SK-N-SH treated with all-trans-retinoic acid at 6 μM for 48 hours (cell line): ENCODE data around the gene SLC18A2.

Experiments used
- ATAC-seq: fragments of 200-7000 bp; cut with Tn5 transposase; 3 replicates; pipeline ENCODE4 v1.9.1; 2020; ENCODE audit warnings: mild to moderate bottlenecking, moderate library complexity
- ARNTL ChIP-seq: fragments of 450-650 bp; formaldehyde crosslinking; IDR thresholded peaks from 2 replicates; pipeline ENCODE4 v1.5.0; 2020; ENCODE audit warnings: low read depth, mild to moderate bottlenecking, moderate library complexity, borderline replicate concordance
- CREB5 ChIP-seq: fragments of 250-450 bp; sonication (Bioruptor Pico); IDR thresholded peaks from 2 replicates; pipeline ENCODE4 v1.5.1; 2020; ENCODE audit warnings: low read depth, mild to moderate bottlenecking, moderate library complexity
- CSRNP3 ChIP-seq: fragments of 250-450 bp; sonication (Bioruptor Pico); IDR thresholded peaks from 2 replicates; pipeline ENCODE4 v1.5.1; 2021; ENCODE audit warnings: mild to moderate bottlenecking, moderate library complexity
- OSR1 ChIP-seq: fragments of 250-450 bp; sonication (Bioruptor Pico); IDR thresholded peaks from 2 replicates; pipeline ENCODE4 v1.8.0; 2022; ENCODE audit warnings: moderate library complexity, mild to moderate bottlenecking, inconsistent platforms
- POU6F1 ChIP-seq: fragments of 250-450 bp; sonication (Bioruptor Pico); IDR thresholded peaks from 2 replicates; pipeline ENCODE4 v1.8.0; 2021; ENCODE audit warnings: low read depth, mild to moderate bottlenecking, moderate library complexity, borderline replicate concordance
- RARB ChIP-seq: fragments of 250-450 bp; sonication (Bioruptor Pico); IDR thresholded peaks from 2 replicates; pipeline ENCODE4 v1.8.0; 2021; ENCODE audit warnings: mild to moderate bottlenecking, moderate library complexity
- SNAI2 ChIP-seq: fragments of 250-450 bp; sonication (Bioruptor Pico); IDR thresholded peaks from 2 replicates; pipeline ENCODE4 v1.5.0; 2020; ENCODE audit warnings: mild to moderate bottlenecking, moderate library complexity
- TCF4 ChIP-seq: fragments of 250-450 bp; sonication (Bioruptor Pico); IDR thresholded peaks from 2 replicates; pipeline ENCODE4 v1.8.0; 2021; ENCODE audit warnings: mild to moderate bottlenecking, moderate library complexity, borderline replicate concordance
- TSHZ2 ChIP-seq: fragments of 250-450 bp; sonication (Bioruptor Pico); IDR thresholded peaks from 2 replicates; pipeline ENCODE4 v1.5.0; 2020; ENCODE audit warnings: mild to moderate bottlenecking, moderate library complexity
- ZC3H10 ChIP-seq: fragments of 250-450 bp; sonication (Bioruptor Pico); IDR thresholded peaks from 2 replicates; pipeline ENCODE4 v1.5.1; 2021; ENCODE audit warnings: mild to moderate bottlenecking, moderate library complexity
- ZFP30 ChIP-seq: fragments of 450-650 bp; formaldehyde crosslinking; IDR thresholded peaks from 2 replicates; pipeline ENCODE4 v1.5.0; 2022; ENCODE audit warnings: mild to moderate bottlenecking, moderate library complexity
- ZNF565 ChIP-seq: fragments of 450-650 bp; formaldehyde crosslinking; conservative IDR thresholded peaks from 2 replicates; pipeline ENCODE4 v1.5.0; 2020; ENCODE audit warnings: low read depth, mild to moderate bottlenecking, moderate library complexity
- TF ChIP-seq, protein P1 (sequence below): fragments of 250-450 bp; sonication (Bioruptor Pico); IDR thresholded peaks from 2 replicates; pipeline ENCODE4 v1.8.0; 2020; ENCODE audit warnings: mild to moderate bottlenecking, moderate library complexity, borderline replicate concordance

SLC18A2 gene

GRCh38 chr10:117324367-117324766 lies 83.5 kb downstream of the SLC18A2 start:
- no peak for ATAC-seq
- no peak for TF ChIP-seq TSHZ2 (CRISPR knock-in tag)

- ATAC-seq: no peak
- TF ChIP-seq ZC3H10: no peak
- no peak for TF ChIP-seq CSRNP3 (CRISPR knock-in tag)
- no peak for TF ChIP-seq ZFP30 (CRISPR knock-in tag)
- no peak for TF ChIP-seq ZNF565 (CRISPR knock-in tag)
- no peak for TF ChIP-seq SNAI2 (CRISPR knock-in tag)
- no peak for TF ChIP-seq TCF4
- TF ChIP-seq, protein P1, sequence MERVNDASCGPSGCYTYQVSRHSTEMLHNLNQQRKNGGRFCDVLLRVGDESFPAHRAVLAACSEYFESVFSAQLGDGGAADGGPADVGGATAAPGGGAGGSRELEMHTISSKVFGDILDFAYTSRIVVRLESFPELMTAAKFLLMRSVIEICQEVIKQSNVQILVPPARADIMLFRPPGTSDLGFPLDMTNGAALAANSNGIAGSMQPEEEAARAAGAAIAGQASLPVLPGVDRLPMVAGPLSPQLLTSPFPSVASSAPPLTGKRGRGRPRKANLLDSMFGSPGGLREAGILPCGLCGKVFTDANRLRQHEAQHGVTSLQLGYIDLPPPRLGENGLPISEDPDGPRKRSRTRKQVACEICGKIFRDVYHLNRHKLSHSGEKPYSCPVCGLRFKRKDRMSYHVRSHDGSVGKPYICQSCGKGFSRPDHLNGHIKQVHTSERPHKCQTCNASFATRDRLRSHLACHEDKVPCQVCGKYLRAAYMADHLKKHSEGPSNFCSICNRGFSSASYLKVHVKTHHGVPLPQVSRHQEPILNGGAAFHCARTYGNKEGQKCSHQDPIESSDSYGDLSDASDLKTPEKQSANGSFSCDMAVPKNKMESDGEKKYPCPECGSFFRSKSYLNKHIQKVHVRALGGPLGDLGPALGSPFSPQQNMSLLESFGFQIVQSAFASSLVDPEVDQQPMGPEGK (CRISPR knock-in tag): no peak
- TF ChIP-seq POU6F1 (CRISPR knock-in tag): no peak
- no peak for TF ChIP-seq RARB (CRISPR knock-in tag)
- no peak for TF ChIP-seq OSR1 (CRISPR knock-in tag)
- no peak for TF ChIP-seq ARNTL
- TF ChIP-seq CREB5 (CRISPR knock-in tag): no peak
- TF ChIP-seq TSHZ2 (CRISPR knock-in tag): no peak
- TF ChIP-seq, all 23 proteins: peak for 0
Measured at GRCh38 chr10:117327262-117327661, 86.3 kb downstream of the SLC18A2 start.
